A549 (cell line): ENCODE results near the gene NPNT.

Source experiments
- EP300 ChIP-seq, 2 experiments: fragments of >200 bp; sonication (Bioruptor Twin); formaldehyde crosslinking; IDR thresholded peaks; 2 replicates in 1 of 2; 3 replicates in 1 of 2; pipeline ENCODE4 v1.6.1; 2016 to 2017
- POLR2A ChIP-seq: IDR thresholded peaks from 2 replicates; pipeline ENCODE4 v1.6.1; 2012; ENCODE audit warnings: mild to moderate bottlenecking, low read length
- SMC3 ChIP-seq: fragments of >200 bp; sonication (Bioruptor Twin); formaldehyde crosslinking; IDR thresholded peaks from 3 replicates; pipeline ENCODE4 v1.6.1; 2018; ENCODE audit warnings: inconsistent platforms
- TF ChIP-seq, protein P1 (sequence below): fragments of 250-450 bp; sonication (Bioruptor Pico); IDR thresholded peaks from 2 replicates; pipeline ENCODE4 v1.5.0; 2021; ENCODE audit warnings: mild to moderate bottlenecking, moderate library complexity, borderline replicate concordance
- TF ChIP-seq, protein P2 (sequence below): fragments of >200 bp; sonication (Bioruptor Twin); formaldehyde crosslinking; IDR thresholded peaks from 3 replicates; pipeline ENCODE4 v1.5.1; 2016

DNA sequence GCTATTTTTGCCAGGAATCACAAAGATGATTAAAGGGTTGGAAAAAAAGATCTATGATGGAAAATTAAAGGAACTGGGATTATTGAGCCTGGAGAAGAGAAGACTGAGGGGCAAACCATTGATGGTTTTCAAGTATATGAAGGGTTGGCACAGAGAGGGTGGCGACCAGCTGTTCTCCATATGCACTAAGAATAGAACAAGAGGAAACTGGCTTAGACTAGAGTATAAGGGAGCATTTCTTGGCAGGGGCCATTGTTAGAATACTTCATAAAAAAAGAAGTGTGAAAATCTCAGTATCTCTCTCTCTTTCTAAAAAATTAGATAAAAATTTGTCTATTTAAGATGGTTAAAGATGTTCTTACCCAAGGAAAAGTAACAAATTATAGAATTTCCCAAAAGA lies 75.1 kb downstream of the NPNT start:
- TF ChIP-seq, protein P1, sequence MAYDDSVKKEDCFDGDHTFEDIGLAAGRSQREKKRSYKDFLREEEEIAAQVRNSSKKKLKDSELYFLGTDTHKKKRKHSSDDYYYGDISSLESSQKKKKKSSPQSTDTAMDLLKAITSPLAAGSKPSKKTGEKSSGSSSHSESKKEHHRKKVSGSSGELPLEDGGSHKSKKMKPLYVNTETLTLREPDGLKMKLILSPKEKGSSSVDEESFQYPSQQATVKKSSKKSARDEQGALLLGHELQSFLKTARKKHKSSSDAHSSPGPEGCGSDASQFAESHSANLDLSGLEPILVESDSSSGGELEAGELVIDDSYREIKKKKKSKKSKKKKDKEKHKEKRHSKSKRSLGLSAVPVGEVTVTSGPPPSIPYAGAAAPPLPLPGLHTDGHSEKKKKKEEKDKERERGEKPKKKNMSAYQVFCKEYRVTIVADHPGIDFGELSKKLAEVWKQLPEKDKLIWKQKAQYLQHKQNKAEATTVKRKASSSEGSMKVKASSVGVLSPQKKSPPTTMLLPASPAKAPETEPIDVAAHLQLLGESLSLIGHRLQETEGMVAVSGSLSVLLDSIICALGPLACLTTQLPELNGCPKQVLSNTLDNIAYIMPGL (CRISPR knock-in tag): no peak
- TF ChIP-seq, protein P2, sequence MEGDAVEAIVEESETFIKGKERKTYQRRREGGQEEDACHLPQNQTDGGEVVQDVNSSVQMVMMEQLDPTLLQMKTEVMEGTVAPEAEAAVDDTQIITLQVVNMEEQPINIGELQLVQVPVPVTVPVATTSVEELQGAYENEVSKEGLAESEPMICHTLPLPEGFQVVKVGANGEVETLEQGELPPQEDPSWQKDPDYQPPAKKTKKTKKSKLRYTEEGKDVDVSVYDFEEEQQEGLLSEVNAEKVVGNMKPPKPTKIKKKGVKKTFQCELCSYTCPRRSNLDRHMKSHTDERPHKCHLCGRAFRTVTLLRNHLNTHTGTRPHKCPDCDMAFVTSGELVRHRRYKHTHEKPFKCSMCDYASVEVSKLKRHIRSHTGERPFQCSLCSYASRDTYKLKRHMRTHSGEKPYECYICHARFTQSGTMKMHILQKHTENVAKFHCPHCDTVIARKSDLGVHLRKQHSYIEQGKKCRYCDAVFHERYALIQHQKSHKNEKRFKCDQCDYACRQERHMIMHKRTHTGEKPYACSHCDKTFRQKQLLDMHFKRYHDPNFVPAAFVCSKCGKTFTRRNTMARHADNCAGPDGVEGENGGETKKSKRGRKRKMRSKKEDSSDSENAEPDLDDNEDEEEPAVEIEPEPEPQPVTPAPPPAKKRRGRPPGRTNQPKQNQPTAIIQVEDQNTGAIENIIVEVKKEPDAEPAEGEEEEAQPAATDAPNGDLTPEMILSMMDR: no peak
- no peak for TF ChIP-seq EP300 (IDR thresholded peaks at IDR 0.05)
- TF ChIP-seq POLR2A: no peak
- TF ChIP-seq SMC3: no peak
